Fibroblast of the aortic adventitia (primary cell): Measurements from ENCODE around the gene CWC27. TPM values are rescaled to one million over a fixed set of nuclear protein-coding genes. Genes with fewer than 3 reads are reported as not detected.

Experiments used
- DNase-seq: peaks from one replicate; pipeline ENCODE4 v3.0.0-alpha.2; 2010; ENCODE audit warnings: low read depth
- H3K4me3 ChIP-seq: 2 replicates; pipeline ENCODE4 v1.5.1; 2011; ENCODE audit warnings: low read depth, mild to moderate bottlenecking, control low read depth, low read length, moderate library complexity
- total RNA-seq: library from RNA; depleted of rRNA; stranded (reverse); fragments of >200 nt; gene quantifications from 2 replicates; pipeline ENCODE4 v1.2.3, GENCODE V29; 2012; ENCODE audit warnings: low replicate concordance
- TF ChIP-seq, protein P1 (sequence below): IDR thresholded peaks from 2 replicates; pipeline ENCODE4 v1.5.1; 2011; ENCODE audit warnings: mild to moderate bottlenecking, low read length, control low read depth, inconsistent platforms; ENCODE audit not compliant: insufficient read depth

The CWC27 gene
- total RNA-seq, 1 donor = 22.6 TPM

GRCh38 chr5:64765804-64766504 is 2.8 kb upstream of the CWC27 start:
- TF ChIP-seq, protein P1, sequence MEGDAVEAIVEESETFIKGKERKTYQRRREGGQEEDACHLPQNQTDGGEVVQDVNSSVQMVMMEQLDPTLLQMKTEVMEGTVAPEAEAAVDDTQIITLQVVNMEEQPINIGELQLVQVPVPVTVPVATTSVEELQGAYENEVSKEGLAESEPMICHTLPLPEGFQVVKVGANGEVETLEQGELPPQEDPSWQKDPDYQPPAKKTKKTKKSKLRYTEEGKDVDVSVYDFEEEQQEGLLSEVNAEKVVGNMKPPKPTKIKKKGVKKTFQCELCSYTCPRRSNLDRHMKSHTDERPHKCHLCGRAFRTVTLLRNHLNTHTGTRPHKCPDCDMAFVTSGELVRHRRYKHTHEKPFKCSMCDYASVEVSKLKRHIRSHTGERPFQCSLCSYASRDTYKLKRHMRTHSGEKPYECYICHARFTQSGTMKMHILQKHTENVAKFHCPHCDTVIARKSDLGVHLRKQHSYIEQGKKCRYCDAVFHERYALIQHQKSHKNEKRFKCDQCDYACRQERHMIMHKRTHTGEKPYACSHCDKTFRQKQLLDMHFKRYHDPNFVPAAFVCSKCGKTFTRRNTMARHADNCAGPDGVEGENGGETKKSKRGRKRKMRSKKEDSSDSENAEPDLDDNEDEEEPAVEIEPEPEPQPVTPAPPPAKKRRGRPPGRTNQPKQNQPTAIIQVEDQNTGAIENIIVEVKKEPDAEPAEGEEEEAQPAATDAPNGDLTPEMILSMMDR = no peak
- no peak overlapping the region for H3K4me3 ChIP-seq
- no peak for DNase-seq

- H3K4me3 ChIP-seq = peak overlapping the region; percentile 87
- TF ChIP-seq, protein P1 = no peak
- no peak for DNase-seq
Measured at GRCh38 chr5:64766941-64767340, 1.8 kb upstream of the CWC27 start.

DNA sequence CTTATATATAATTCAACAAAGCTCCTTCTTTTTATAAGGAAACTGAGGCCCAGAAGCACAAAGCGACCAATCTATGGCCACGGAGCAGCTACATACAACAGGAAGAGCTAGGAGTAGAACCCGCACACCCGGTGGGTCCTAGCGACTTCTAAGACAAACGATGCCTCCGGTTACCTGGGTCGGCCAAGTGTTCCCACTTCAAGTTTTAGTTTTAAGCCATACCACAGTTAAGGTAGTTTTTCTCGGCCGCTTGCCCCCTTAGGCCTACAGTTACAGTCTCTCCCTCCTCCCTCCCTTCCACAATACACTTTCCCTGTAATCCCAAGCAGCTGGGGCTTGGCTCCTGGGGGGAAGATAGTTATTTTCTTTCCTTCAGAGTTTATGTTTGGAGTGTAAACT is 772 bp upstream of the CWC27 start:
- TF ChIP-seq, protein P1 = no peak
- H3K4me3 ChIP-seq = peak overlapping the region; percentile 87
- DNase-seq = no peak

DNA sequence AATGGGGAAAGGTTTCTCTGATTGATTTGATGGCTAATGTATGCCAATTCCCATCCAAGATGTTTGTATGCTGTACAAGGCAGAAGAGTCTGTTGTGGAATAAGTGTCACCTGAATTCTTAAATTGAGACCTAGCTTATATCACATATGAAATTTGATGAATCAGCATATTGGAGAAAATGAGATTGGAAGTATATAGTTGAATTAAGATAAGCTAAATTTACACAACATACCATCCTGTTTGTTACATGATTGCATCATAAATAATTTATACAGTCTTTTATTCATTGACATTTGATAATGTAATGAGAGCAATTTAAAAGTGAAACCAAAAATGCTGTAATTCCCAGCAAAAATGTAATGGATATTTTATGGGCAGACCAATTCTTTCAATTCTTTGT is 1.1 kb downstream of the CWC27 start:
- H3K4me3 ChIP-seq = peak overlapping the region; percentile 87
- TF ChIP-seq, protein P1 = no peak
- DNase-seq = no peak

DNA sequence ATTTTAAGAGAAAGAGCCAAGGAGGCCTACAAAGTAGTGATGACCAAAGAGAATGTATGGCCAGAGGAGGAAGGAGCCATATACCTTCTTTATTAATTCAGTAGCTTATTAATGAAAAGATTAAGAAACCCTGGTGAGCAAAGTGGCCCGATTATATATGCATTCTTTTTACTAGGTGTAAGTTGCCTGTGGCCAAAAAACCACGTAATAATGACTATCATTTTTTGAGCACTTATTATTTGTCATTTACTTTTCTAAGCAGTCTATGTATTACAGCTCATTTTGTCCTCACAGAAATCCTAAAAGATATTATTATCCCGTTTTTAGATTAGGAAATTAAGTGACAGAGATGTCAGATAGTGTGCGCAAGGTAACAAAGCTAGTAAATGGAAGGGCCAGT is 3.0 kb downstream of the CWC27 start:
- no peak for DNase-seq
- TF ChIP-seq, protein P1 = no peak
- H3K4me3 ChIP-seq = no peak overlapping the region

DNA sequence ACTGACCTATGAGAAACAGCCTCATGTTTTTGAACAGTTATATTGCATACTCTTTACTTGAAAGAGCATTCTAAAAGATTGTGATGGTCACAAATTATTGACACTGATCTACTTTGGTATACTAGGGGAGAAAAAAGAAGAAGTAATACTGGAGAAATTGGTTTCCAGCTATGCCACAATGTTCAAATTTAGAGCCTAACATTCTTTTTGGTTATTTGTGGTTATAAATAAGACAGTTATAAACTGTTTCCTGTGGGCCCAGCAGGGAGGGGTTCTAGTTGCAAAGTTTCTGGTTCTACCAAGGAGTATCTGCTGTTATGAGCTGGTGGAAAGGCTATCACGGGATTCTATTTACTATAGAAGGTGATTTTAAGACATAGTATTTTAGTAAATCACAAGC is 4.8 kb downstream of the CWC27 start:
- no peak overlapping the region for H3K4me3 ChIP-seq
- DNase-seq = no peak
- TF ChIP-seq, protein P1 = no peak

- H3K4me3 ChIP-seq = no peak overlapping the region
- TF ChIP-seq, protein P1 = no peak
- no peak for DNase-seq
Measured at GRCh38 chr5:64775291-64775690, 6.6 kb downstream of the CWC27 start.
